ENCODE results near the gene EDIL3. TPM values are rescaled to one million over a fixed set of nuclear protein-coding genes. Genes with fewer than 3 reads are reported as not detected.

Gene EDIL3
- total RNA-seq, 2 experiments from 2014 or later = not detected

- no peak overlapping the region for H3K4me3 Mint-ChIP-seq
- DNase-seq = no peak
- H3K27ac Mint-ChIP-seq = no peak overlapping the region
- CTCF ChIA-PET = no interaction called here
- no peak for ATAC-seq
- no peaks in the 10 kb centered on the region for H3K27me3 Mint-ChIP-seq (ENCODE audit: low read depth)
- no peaks in the 10 kb centered on the region for H3K4me1 Mint-ChIP-seq (ENCODE audit: low read depth)
- H3K9me3 Mint-ChIP-seq (ENCODE audit: insufficient read depth) = peaks cover 7% of the 10 kb centered on the region
- no peaks in the 10 kb centered on the region for H3K36me3 Mint-ChIP-seq (ENCODE audit: low read depth)
- POLR2A ChIA-PET = no interaction called here
These were observed 436.9 kb downstream of the EDIL3 start for GRCh38 chr5:83947763-83948162.

- ChIA-PET POLR2A (no interaction called here), CTCF (no interaction called here)
- Mint-ChIP-seq H3K27me3 (ENCODE audit: low read depth) (no peaks in the 10 kb centered on the region), H3K36me3 (ENCODE audit: low read depth) (no peaks in the 10 kb centered on the region), H3K27ac (no peak overlapping the region), H3K4me3 (no peak overlapping the region), H3K9me3 (ENCODE audit: insufficient read depth) (peaks cover 4% of the 10 kb centered on the region), H3K4me1 (ENCODE audit: low read depth) (no peaks in the 10 kb centered on the region)
- no peak for ATAC-seq
- DNase-seq = no peak
These were observed 438.2 kb downstream of the EDIL3 start for GRCh38 chr5:83946516-83946915.

DNA sequence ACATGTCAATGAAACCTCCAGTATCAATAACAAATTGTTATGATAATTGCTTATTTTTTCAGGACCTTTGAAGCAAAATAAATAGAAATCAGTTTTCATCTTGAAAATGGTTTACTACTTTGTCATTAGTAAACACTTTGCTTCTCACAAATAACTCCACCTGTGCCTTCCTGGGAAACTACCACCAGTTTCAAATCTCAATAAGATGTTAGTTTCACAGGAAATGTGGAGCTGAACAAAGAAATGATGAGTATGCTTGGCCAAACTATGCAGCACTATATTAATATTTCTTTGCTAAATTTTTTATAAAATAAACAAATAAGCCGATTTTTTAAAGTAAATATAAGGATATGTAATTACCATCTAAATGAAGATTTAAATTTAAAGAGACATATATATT is 442.5 kb downstream of the EDIL3 start:
- no peak overlapping the region for H3K27ac Mint-ChIP-seq
- H3K4me3 Mint-ChIP-seq = no peak overlapping the region
- no peak for ATAC-seq
- ChIA-PET POLR2A (no interaction called here), CTCF (no interaction called here)
- no peaks in the 10 kb centered on the region for H3K27me3 Mint-ChIP-seq (ENCODE audit: low read depth)
- no peaks in the 10 kb centered on the region for H3K36me3 Mint-ChIP-seq (ENCODE audit: low read depth)
- no peaks in the 10 kb centered on the region for H3K9me3 Mint-ChIP-seq (ENCODE audit: insufficient read depth)
- H3K4me1 Mint-ChIP-seq (ENCODE audit: low read depth) = no peaks in the 10 kb centered on the region
- DNase-seq = no peak

DNA sequence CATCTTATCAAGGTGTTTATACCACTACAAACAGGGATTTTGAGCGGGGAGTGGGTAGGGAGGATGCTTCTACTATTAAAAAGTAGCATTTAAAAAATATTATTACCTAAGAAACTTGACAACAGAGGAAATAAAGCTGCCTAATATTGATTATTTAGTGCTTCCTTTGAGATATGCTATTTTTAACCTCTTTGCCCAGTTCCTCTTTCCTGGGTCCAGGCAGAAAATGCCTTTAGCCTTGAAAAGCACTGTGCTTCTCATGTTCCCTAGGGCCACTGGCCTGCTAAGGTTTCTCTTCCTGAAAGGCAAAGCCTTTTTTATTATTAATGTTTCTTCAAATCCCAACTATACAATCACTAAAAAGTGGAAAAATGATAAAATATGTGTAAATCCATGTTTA is 446.8 kb downstream of the EDIL3 start:
- Mint-ChIP-seq H3K27ac (no peak overlapping the region), H3K27me3 (ENCODE audit: low read depth) (no peaks in the 10 kb centered on the region), H3K4me1 (ENCODE audit: low read depth) (no peaks in the 10 kb centered on the region), H3K4me3 (no peak overlapping the region), H3K9me3 (ENCODE audit: insufficient read depth) (no peaks in the 10 kb centered on the region), H3K36me3 (ENCODE audit: low read depth) (no peaks in the 10 kb centered on the region)
- ChIA-PET POLR2A (no interaction called here), CTCF (no interaction called here)
- no peak for DNase-seq
- no peak for ATAC-seq

GRCh38 chr5:83931969-83932368 is 452.7 kb downstream of the EDIL3 start:
- ATAC-seq (no peak), DNase-seq (no peak)
- Mint-ChIP-seq H3K27me3 (ENCODE audit: low read depth) (no peaks in the 10 kb centered on the region), H3K4me3 (no peak overlapping the region), H3K4me1 (ENCODE audit: low read depth) (no peaks in the 10 kb centered on the region), H3K36me3 (ENCODE audit: low read depth) (no peaks in the 10 kb centered on the region), H3K9me3 (ENCODE audit: insufficient read depth) (no peaks in the 10 kb centered on the region), H3K27ac (no peak overlapping the region)
- CTCF ChIA-PET = no interaction called here
- POLR2A ChIA-PET = no interaction called here

DNA sequence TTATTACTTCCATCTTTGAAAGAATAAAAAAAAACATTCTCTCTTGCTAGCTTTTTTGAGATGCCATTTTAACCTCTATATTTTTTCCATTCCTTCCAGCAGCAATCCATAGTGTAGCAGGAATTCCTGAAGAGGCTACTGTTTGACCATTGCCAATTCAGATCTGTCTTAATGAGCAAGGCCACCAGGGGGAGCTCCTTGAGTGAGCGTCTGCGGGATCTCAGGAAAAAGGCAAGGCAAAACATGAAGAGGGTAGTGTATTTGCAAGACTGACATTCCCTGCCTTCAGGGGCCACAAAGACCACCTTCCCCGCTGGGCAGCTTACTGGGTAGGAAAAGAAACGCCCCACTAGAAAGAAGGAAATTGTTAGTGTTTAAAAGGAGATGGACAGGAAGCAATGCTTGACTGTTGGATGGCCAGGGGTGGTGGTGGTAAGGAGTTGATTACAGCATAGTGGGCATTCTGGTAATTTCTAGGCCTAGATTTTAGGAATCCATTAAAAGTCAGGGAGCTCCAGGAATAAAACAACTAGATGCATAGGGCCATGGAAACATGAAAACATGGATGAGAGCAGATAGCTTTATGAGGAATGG is 457.4 kb downstream of the EDIL3 start:
- H3K27me3 Mint-ChIP-seq (ENCODE audit: low read depth) = no peaks in the 10 kb centered on the region
- H3K4me3 Mint-ChIP-seq = no peak overlapping the region
- H3K4me1 Mint-ChIP-seq (ENCODE audit: low read depth) = no peaks in the 10 kb centered on the region
- ChIA-PET POLR2A (no interaction called here), CTCF (interaction anchor here (1.0 to 2.4 kb wide), 7 partner anchors 11 to 37 kb away, joined by 3 to 7 read pairs (median 5); no protein-coding TSS in a partner anchor)
- peak; percentile 30 for DNase-seq
- no peak overlapping the region for H3K27ac Mint-ChIP-seq
- H3K9me3 Mint-ChIP-seq (ENCODE audit: insufficient read depth) = no peaks in the 10 kb centered on the region
- ATAC-seq = no peak
- no peaks in the 10 kb centered on the region for H3K36me3 Mint-ChIP-seq (ENCODE audit: low read depth)

DNA sequence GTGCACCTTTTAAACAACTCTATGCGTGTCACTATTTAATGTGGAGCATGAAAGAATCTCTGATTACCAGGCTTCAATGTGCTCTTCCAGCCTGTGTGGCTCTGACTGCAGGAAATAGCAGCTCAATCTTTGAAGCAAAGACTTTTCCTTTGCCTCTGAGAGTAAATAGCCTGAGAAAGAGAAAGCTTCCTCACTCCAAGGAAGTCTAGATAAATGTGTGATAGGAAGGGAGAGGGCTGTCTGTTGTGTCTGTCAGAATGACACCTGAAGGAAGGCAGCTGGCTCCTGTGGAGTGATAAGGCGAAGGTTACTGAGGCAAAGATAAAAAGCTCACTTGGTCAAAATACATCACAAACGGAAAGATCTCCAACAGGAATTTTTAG is 458.7 kb downstream of the EDIL3 start:
- DNase-seq (no peak), ATAC-seq (no peak)
- Mint-ChIP-seq H3K4me3 (no peak overlapping the region), H3K27ac (no peak overlapping the region), H3K9me3 (ENCODE audit: insufficient read depth) (no peaks in the 10 kb centered on the region), H3K36me3 (ENCODE audit: low read depth) (no peaks in the 10 kb centered on the region), H3K4me1 (ENCODE audit: low read depth) (no peaks in the 10 kb centered on the region), H3K27me3 (ENCODE audit: low read depth) (no peaks in the 10 kb centered on the region)
- ChIA-PET CTCF (interaction anchor here (0.7 kb wide), 1 partner anchor 10 kb away, joined by 3 read pairs; no protein-coding TSS in a partner anchor), POLR2A (no interaction called here)

- POLR2A ChIA-PET = no interaction called here
- ATAC-seq = no peak
- no peak for DNase-seq
- Mint-ChIP-seq H3K27me3 (ENCODE audit: low read depth) (no peaks in the 10 kb centered on the region), H3K4me1 (ENCODE audit: low read depth) (no peaks in the 10 kb centered on the region), H3K36me3 (ENCODE audit: low read depth) (no peaks in the 10 kb centered on the region), H3K27ac (no peak overlapping the region), H3K9me3 (ENCODE audit: insufficient read depth) (no peaks in the 10 kb centered on the region), H3K4me3 (no peak overlapping the region)
- CTCF ChIA-PET = interaction anchor here (0.7 kb wide), 1 partner anchor 9 kb away, joined by 3 read pairs; no protein-coding TSS in a partner anchor
These were observed 459.2 kb downstream of the EDIL3 start for GRCh38 chr5:83925321-83925954.

GRCh38 chr5:83924891-83925290 is 459.8 kb downstream of the EDIL3 start:
- ATAC-seq = no peak
- ChIA-PET CTCF (no interaction called here), POLR2A (no interaction called here)
- Mint-ChIP-seq H3K4me1 (ENCODE audit: low read depth) (no peaks in the 10 kb centered on the region), H3K4me3 (no peak overlapping the region), H3K9me3 (ENCODE audit: insufficient read depth) (no peaks in the 10 kb centered on the region), H3K27ac (no peak overlapping the region), H3K27me3 (ENCODE audit: low read depth) (no peaks in the 10 kb centered on the region), H3K36me3 (ENCODE audit: low read depth) (no peaks in the 10 kb centered on the region)
- no peak for DNase-seq

DNA sequence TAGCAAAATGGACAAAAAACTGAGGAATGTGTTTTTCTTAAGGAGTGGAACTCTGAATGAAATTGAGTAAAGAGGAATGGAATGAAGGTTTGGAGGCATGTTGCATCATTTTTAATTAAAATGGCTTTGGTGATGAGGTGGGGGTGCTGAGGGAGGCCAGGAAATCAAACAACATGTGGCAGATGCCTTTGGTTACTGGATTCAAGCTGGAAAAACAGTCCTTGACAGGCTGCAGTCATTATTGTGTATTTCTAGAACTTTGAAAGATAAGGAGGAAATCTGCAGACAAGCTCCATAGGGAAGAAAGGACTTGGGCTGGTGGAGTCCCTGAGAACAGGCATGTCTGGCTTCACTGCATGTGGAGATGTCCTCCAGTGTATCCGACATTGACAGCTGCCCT is 460.5 kb downstream of the EDIL3 start:
- H3K27me3 Mint-ChIP-seq (ENCODE audit: low read depth) = no peaks in the 10 kb centered on the region
- no peaks in the 10 kb centered on the region for H3K9me3 Mint-ChIP-seq (ENCODE audit: insufficient read depth)
- no peaks in the 10 kb centered on the region for H3K36me3 Mint-ChIP-seq (ENCODE audit: low read depth)
- H3K4me3 Mint-ChIP-seq = no peak overlapping the region
- DNase-seq (no peak), ATAC-seq (no peak)
- CTCF ChIA-PET = no interaction called here
- H3K4me1 Mint-ChIP-seq (ENCODE audit: low read depth) = no peaks in the 10 kb centered on the region
- H3K27ac Mint-ChIP-seq = no peak overlapping the region
- POLR2A ChIA-PET = no interaction called here

DNA sequence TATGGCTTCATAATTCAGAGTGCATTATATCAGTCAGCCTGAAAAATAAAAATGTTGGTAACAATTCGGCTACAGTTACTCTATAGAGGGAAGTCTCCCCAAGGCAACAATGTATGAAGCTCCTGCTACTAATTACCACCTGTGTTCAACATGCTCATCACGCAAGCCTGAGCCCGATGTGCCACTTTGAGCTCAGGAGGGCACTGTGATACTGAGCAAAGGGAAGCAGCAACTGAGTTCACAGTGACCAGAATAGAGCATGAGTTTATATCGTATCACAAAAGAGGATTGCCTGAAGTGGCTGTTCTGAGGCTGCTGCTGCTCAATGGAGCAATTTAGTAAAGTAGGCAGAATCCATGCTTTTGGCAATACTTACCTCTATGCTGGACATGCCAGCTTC is 462.0 kb downstream of the EDIL3 start:
- H3K9me3 Mint-ChIP-seq (ENCODE audit: insufficient read depth) = no peaks in the 10 kb centered on the region
- CTCF ChIA-PET = no interaction called here
- H3K27ac Mint-ChIP-seq = no peak overlapping the region

DNA sequence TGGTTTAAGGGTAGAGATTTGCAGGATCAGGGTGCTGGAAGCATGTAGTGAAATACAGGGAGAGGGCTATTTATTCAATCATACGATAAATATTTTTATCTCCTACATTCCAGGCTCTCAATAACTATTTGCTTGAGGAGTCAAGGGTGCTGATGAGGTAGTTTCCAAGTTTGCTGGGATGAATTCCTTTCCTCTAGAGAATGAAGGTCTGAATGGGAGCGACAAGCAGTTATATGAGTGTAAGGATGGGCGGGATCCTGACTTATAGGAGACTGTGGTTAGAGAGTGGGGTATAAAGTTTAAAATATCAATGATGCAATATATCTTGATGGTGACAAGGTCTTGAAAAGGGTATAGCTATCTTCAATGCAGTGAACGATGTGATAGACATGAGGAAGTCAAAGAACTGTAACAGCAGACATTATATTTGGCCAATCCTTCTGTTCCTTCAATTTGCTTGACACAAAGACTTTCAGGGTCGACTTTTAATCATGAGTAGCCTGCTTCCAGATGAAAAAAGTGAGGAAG is 462.9 kb downstream of the EDIL3 start:
- POLR2A ChIA-PET = no interaction called here
- H3K4me3 Mint-ChIP-seq = no peak overlapping the region
- H3K9me3 Mint-ChIP-seq (ENCODE audit: insufficient read depth) = no peaks in the 10 kb centered on the region
- no peak overlapping the region for H3K27ac Mint-ChIP-seq
- DNase-seq (no peak), ATAC-seq (no peak)
- H3K4me1 Mint-ChIP-seq (ENCODE audit: low read depth) = no peaks in the 10 kb centered on the region
- CTCF ChIA-PET = no interaction called here
- no peaks in the 10 kb centered on the region for H3K27me3 Mint-ChIP-seq (ENCODE audit: low read depth)
- H3K36me3 Mint-ChIP-seq (ENCODE audit: low read depth) = no peaks in the 10 kb centered on the region

More for the DNA sequence above, 462.0 kb downstream of the EDIL3 start:
- H3K27me3 Mint-ChIP-seq (ENCODE audit: low read depth) = no peaks in the 10 kb centered on the region
- H3K4me1 Mint-ChIP-seq (ENCODE audit: low read depth) = no peaks in the 10 kb centered on the region
- POLR2A ChIA-PET = no interaction called here
- DNase-seq = no peak
- H3K36me3 Mint-ChIP-seq (ENCODE audit: low read depth) = no peaks in the 10 kb centered on the region
- H3K4me3 Mint-ChIP-seq = no peak overlapping the region
- no peak for ATAC-seq

All from activated CD8-positive, alpha-beta T cell treated with anti-CD3 and anti-CD28 coated beads, Interleukin-2, amount 10 ng/mL, durations not matched to agents 7 days and 5 days (primary cell).